ENCODE measurements around the gene AGMO.
A peak's percentile ranks its signal among the peaks of the same experiment; 100 is the strongest.
"Not testable (repeated sequence)": the region's sequence is repeated elsewhere in the genome, so short reads cannot be mapped to it uniquely, and the experiment has no call there.

Gene AGMO

DNA sequence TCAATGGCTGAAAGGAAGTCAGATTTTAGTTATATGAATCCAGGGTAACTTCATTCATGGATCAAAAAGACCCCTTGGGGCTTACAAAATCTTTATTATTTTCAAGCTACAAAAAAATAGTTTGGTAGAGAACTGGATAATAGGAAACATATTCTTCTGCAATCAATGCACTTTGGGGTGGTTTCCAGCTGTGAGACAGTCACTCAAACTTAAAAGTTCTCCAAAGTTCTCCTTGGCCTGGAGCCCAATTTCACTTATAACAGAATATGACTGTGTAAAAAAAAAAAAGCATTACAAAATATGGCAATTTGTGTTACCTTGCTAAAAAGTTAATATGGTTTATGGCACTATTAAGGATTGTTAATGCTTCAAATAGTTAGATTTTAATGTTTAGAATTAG lies 255.5 kb downstream of the AGMO start:
- no peak for DNase-seq

DNA sequence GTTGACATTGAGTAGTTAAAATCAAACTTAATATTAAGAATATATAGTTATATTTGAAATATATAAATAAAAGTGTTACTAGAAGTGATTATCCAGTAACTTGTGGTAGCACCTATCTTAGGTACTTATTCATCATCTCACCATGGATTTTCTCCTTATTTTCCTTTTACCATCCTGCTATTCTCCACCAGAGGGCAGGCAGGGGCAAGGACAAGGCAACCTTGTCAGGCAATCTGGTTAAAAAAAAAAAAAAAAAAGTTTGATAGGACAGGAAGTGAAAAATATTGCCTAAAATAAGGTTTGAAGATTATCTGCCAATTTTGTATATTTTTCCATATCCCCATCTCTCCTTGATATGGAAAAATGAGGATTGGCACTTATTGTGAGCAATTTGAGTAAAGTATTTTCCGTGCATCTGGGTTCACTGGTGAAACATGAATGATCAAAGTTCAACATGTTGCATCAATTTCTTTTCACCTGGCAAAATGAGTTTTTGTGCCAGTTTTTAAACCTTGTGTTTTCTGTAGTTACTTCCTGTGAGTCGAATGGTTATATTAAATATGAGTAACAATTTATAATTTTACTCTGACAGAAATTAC lies 256.7 kb downstream of the AGMO start:
- DNase-seq: peak; percentile 62

DNA sequence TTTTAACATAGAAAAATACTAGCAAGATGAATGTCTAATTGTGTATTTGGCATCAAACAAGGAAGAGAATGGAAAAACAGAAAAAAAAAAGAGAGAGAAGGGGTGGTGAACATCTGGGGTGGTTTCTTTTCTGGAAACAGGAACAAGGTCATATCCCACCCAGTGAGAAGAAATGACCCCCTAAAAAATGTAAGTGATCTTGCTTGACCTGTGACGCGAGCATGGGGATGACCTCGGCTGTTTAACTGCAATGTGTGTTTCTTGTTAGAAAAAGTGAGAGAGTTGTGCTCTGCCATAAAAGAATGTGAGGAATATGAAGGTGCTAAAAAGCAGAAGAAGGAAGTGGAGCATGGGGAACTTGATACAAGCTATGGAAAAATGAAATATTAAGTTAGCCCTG lies 258.5 kb downstream of the AGMO start:
- no peak for DNase-seq

DNA sequence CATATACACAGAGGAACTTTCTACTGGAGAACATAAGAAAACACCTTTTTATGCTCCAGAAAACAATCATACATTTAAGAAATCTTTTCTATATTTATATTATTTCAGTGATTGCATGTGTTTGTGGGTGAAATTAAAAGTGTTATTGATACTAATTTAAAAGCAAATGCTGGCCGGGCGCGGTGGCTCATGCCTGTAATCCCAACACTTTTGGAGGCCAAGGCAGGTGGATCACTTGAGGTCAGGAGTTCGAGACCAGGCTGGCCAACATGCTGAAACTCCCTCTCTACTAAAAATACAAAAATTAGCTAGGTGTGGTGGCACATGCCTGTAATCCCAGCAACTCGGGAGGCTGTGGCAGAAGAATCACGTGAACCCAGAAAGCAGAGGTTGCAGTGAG lies 260.8 kb downstream of the AGMO start:
- DNase-seq: not testable (repeated sequence)

DNA sequence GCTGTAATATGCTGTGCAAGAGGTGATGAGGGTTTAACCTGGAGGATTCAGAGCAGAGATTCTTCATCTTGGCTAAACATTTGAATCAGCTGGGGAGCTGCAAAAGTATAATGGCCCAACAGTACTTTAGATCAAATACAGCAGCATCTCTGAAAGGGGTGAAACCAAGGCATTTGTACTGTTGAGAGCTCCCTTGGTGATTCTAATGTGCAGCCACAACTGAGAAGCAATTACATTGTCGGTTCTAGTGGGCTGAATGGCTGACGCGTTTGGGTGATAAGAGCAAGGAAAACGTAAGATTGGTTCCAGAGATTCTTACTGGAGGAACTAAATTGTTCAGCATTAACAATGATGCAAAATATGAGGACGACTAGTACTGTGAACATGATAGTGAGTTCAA lies 269.7 kb downstream of the AGMO start:
- DNase-seq: peak; percentile 83

- no peak for DNase-seq
Observed at GRCh38 chr7:15291699-15292098, 270.1 kb downstream of the AGMO start.

DNA sequence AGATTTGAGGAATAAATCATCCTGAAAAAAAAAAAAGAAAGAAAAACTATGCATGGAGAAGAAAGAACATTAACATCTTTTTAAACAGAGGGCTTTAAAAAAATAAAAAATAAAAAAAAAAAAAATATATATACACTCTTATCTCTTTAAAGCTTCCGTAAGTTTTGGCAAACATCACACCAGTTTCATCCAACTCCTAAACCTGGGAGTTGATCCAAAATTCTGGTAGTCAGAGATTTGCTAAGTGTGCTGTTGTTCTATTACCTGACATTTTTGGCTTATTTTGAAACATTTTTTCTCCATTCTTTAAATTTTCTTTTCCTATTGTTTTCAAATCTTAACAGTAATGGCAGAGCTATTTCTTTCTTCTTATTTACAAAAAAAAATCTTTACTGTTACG lies 273.1 kb downstream of the AGMO start:
- no peak for DNase-seq

GRCh38 chr7:15284396-15284795 lies 277.4 kb downstream of the AGMO start:
- DNase-seq: no peak

DNA sequence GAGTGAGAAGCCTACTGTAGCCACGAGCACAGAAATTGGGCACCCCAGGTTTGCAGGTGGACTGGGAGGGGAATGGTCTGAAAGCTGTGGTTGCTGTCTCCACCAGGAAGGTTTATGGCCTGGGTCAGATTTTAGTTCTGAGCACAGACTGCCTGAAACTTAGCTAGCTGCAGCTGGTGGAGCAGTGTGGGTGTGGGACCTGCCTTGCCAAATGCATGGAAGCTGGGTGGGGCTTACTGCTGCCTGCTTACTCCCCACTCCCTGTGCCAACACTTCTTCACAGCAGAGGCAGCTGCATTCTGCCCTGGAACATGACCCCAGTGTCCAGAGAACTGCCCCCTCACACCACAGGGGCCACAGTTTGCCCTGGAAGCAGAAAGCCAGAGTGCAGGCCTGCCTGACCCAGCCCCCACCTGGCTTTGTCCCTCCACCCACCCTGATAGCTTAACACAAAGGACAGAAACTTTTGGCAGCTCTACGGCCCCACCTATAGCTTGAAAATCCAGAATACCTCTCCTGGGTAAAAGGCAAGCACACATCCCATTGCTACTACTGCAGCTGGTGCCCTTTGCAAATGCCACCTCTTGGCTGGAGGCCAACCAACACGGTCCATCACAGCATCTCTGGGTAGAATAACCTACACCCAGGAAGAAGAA lies 281.6 kb downstream of the AGMO start:
- no peak for DNase-seq

DNA sequence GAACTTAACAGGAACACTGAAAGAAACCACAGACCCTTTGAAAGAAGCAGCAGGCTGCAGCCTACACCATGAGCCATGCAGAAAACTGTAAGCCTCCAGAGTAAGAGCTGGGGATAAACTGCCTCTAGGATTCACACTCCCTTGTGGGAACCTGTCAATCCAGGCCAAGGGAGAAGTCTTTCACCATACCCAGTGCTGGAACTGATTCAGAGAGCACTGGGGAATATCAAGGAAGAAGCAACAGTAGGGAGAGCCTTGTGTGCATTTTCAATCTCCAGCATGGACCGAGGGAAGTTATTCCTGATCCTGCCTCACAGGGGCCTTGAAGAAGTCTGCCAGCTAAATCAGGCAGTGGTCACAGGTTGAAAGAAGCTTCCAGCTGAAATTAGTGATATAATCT lies 282.2 kb downstream of the AGMO start:
- DNase-seq: no peak

GRCh38 chr7:15257689-15258088 lies 304.1 kb downstream of the AGMO start:
- DNase-seq: no peak

- no peak for DNase-seq
Observed at GRCh38 chr7:15252181-15252580, 309.6 kb downstream of the AGMO start.

- no peak for DNase-seq
Observed at GRCh38 chr7:15248514-15248913, 313.3 kb downstream of the AGMO start.

DNA sequence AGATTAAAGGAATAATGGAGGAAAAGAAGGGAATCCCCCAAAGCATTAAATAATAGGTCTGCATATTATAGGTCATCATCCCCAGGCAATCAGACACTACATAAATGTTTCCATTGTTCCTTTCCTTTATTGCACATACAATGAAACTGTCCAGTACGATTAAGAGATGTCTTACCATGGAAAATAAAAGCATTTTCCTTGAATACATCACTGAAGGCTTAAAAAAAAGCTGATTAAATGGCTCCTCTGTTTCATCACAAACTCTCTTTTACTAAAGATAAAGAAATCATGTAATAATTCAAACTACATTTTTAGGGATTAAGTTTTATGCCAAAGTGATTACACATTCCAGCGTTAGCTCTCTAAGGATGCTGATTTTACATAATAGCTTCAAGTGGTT lies 316.0 kb downstream of the AGMO start:
- no peak for DNase-seq

DNA sequence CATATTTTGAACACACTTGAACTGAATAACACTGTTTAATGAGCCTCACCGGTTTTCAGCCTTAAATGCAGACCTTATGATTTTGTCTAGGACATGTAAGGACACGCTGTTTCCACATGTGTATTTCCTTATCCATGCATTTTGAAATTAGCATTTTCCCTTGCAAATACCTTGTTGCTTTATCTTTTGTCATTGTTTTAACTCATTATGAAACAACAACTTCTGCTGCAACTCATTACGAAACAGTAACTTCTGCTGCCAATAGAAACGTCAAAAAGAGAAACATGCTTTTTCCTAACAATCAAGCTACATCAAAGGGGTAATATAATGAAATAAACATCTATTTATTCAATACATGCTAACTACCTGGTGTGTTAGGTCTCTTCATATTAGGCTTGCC lies 322.0 kb downstream of the AGMO start:
- no peak for DNase-seq

GRCh38 chr7:15236952-15237351 lies 324.9 kb downstream of the AGMO start:
- DNase-seq: no peak

GRCh38 chr7:15234431-15234830 lies 327.4 kb downstream of the AGMO start:
- no peak for DNase-seq

DNA sequence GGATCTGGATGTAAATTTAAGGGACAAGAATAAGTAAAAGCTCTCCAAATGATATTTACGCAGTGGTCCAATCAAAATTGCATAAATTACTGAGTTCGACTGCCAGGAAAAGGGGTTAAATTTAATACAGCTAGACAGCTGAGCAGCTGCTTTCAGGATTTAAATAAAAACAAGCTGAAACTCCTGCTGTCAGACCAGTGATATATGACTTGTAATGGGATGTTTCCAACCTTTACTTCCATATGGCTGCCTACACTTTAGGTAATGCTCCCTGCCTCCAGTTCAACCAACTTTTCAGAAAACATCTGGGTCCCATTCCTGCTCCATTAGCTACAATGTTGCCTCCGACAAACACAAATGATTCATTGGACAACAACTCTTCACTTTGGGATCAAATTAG lies 333.0 kb downstream of the AGMO start:
- DNase-seq: no peak

DNA sequence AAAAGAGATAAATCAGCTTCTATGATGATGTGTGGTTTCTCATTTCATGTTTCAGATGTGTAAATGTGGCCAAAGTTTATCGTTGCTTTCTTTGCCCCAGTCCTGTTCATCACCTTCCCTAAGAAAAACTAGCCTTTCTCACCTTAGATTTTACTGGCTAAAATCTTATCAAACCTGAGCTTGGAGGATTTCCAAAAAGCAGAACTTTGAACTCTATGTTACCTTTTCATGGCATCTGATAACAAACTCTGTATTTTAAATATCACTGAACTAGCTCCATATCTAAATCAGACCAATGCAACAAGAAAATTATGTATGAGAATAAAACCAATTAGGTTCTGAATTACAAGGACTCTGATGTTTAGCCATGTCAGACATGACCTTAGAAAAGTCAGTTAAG lies 335.8 kb downstream of the AGMO start:
- DNase-seq: no peak

GRCh38 chr7:15219758-15220157 lies 342.1 kb downstream of the AGMO start:
- DNase-seq: no peak

GRCh38 chr7:15218261-15218660 lies 343.6 kb downstream of the AGMO start:
- no peak for DNase-seq

DNA sequence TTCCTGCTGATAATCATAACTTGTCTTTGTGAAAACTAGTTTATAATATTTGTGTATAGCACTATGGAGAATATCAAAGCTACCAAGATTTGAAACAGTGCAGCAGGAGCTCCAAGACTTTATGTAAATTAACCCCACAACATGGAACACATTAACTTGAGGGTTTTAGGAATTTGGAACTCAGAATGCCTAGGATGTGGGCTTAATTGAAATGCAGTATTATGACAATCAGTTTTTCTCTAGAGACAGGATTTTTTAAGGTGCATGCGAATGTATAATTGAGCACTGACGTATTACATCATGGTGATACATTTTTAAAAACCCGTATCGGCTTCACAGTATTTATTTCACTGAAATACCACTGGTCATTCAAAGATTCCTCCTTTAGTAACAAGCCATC lies 346.2 kb downstream of the AGMO start:
- no peak for DNase-seq

DNA sequence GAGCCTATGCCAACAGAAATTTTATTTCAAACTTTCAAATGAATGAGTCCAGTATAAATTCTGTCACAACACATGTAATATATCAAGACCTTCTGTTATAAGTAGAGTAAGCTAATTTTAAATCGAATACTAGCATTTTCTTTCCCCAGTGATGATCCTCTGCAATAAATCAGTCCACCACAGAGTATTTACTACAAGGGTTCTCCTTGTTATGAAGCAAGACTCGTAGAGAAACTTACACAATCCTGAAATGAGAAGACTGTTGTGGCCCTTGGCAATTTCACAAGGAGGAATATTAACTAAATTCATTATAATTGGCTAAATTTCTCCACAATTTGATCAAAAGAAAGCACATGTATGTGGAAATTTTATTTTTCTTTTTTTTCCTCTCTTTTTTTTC lies 346.8 kb downstream of the AGMO start:
- DNase-seq: no peak

GRCh38 chr7:15213093-15213492 lies 348.7 kb downstream of the AGMO start:
- no peak for DNase-seq

DNA sequence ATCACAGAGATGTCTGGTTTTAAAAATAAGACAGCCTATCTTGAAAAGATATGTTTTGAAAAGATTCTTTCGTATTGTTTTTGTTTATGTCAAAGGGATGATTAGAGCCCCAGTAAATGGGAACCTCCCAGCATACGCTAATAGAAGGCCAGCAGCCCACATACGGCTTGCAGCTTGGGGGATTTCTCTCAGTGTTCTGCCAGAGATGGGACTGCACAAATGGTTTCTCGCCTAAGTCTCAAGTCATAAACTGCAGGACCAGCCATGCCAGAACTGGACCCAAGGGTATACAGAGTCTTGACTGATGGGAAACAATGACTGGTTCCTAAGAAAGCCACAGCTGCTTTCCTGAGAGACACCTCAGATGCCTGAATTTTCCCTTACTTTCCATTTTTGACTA lies 352.4 kb downstream of the AGMO start:
- no peak for DNase-seq

Data from NCI-H1436 (cell line).